Panc1 (cell line): ENCODE data around the gene CCNK. TPM values are rescaled to one million over a fixed set of nuclear protein-coding genes. Genes with fewer than 3 reads are reported as not detected.

ENCODE experiments used
- ATAC-seq: fragments of 200-7000 bp; cut with Tn5 transposase; 2 replicates; pipeline ENCODE4 v1.9.1; 2020; ENCODE audit warnings: mild to moderate bottlenecking, moderate library complexity
- BruUV-seq: library from RNA; stranded (reverse); fragments of 400-500 nt; replicated peaks from 2 replicates; lab custom pipeline; 2021; lab: Mats Ljungman, UMichigan
- CTCF ChIA-PET: fragments of 300-600 bp; sonication (Branson Sonifier 250); formaldehyde crosslinking; loops from one replicate; lab custom pipeline; 2022; ENCODE audit warnings: antibody characterized with exemption; lab: Charles Lee
- POLR2A ChIA-PET: fragments of 300-600 bp; sonication (Branson Sonifier 250); formaldehyde crosslinking; loops from one replicate; lab custom pipeline; 2022; ENCODE audit warnings: antibody characterized with exemption; lab: Charles Lee
- DNase-seq: peaks from one replicate; pipeline ENCODE4 v3.0.0-alpha.2; 2010; ENCODE audit warnings: low read depth, low spot score
- H3K27ac ChIP-seq: 2 replicates; pipeline ENCODE4 v1.5.1; 2011; ENCODE audit warnings: mild to moderate bottlenecking, low read length, inconsistent platforms
- H3K27me3 ChIP-seq: fragments of 200-500 bp; sonication (Bioruptor generic); 2 replicates; pipeline ENCODE4 v1.6.0; 2014; ENCODE audit warnings: low read length, inconsistent platforms; ENCODE audit not compliant: control insufficient read depth, insufficient read depth
- H3K36me3 ChIP-seq: fragments of 200-500 bp; sonication (Bioruptor generic); 2 replicates; pipeline ENCODE4 v1.5.1; 2014; ENCODE audit warnings: inconsistent platforms, mild to moderate bottlenecking, low read length, moderate library complexity; ENCODE audit not compliant: control insufficient read depth, insufficient read depth
- H3K4me1 ChIP-seq: 2 replicates; pipeline ENCODE4 v1.5.1; 2011; ENCODE audit warnings: inconsistent platforms, mild to moderate bottlenecking, low read length, moderate library complexity; ENCODE audit not compliant: control insufficient read depth, insufficient read depth
- H3K4me3 ChIP-seq, 2 experiments: 2 replicates each; pipeline ENCODE4 v1.5.1; 2011 to 2012; ENCODE audit warnings: low read depth in 2 of 2, low read length in 2 of 2, mild to moderate bottlenecking in 2 of 2, inconsistent platforms in 1 of 2, moderate library complexity in 1 of 2
- H3K9me3 ChIP-seq: fragments of 200-500 bp; sonication (Bioruptor generic); 2 replicates; pipeline ENCODE4 v1.5.1; 2014; ENCODE audit warnings: low read depth, mild to moderate bottlenecking, inconsistent platforms, low read length, moderate library complexity; ENCODE audit not compliant: control insufficient read depth, insufficient read depth
- CTCF ChIP-seq: fragments of 450-650 bp; IDR thresholded peaks from 2 replicates; pipeline ENCODE4 v1.5.1; 2017; ENCODE audit warnings: mild to moderate bottlenecking
- POLR2AphosphoS5 ChIP-seq: IDR thresholded peaks from 2 replicates; pipeline ENCODE4 v1.6.1; 2012; ENCODE audit warnings: mild to moderate bottlenecking, low read depth, low read length, moderate library complexity
- REST ChIP-seq, 2 experiments: IDR thresholded peaks; 2 replicates each; pipeline ENCODE4 v1.6.1; 2011 to 2012; ENCODE audit warnings: low read depth in 2 of 2, control low read depth in 1 of 2, low read length in 1 of 2, mild to moderate bottlenecking in 1 of 2, moderate library complexity in 1 of 2; ENCODE audit not compliant: insufficient read depth in 1 of 2
- SIN3A ChIP-seq: IDR thresholded peaks from 2 replicates; pipeline ENCODE4 v1.6.1; 2012; ENCODE audit warnings: low read depth, mild to moderate bottlenecking, low read length, moderate library complexity, borderline replicate concordance; ENCODE audit not compliant: insufficient read depth
- TCF7L2 ChIP-seq: IDR thresholded peaks from 2 replicates; pipeline ENCODE4 v1.6.1; 2011; ENCODE audit warnings: mild to moderate bottlenecking, low read depth, low read length, inconsistent platforms
- in situ Hi-C: cut with HindIII; loops from 2 replicates; pipeline ENCODE4 v1.10.0; 2016; ENCODE audit warnings: low sequenced_read_pairs, low pct_unique_long_range_greater_than_20kb
- intact Hi-C: fragments of 100-400 bp; cut with micrococcal nuclease; formaldehyde crosslinking; loops from one replicate; pipeline ENCODE4 v1.10.0; 2022; ENCODE audit not compliant: unreplicated experiment
- total RNA-seq: library from RNA; stranded (reverse); gene quantifications from one replicate; pipeline ENCODE4 v1.2.1, GENCODE V29; 2021; ENCODE audit not compliant: unreplicated experiment

Gene CCNK
- total RNA-seq, 1 experiment from 2014 or later: 47.8 TPM

- H3K36me3 ChIP-seq: no peaks in the 10 kb centered on the region
- in situ Hi-C loops (no loop called here), intact Hi-C loops (no loop called here)
- no peak overlapping the region for H3K4me3 ChIP-seq
- no peak for ATAC-seq
- BruUV-seq: no TSS peak
- peaks cover 76% of the 10 kb centered on the region for H3K4me1 ChIP-seq
- H3K27me3 ChIP-seq: no peaks in the 10 kb centered on the region
- DNase-seq: no peak
- ChIA-PET POLR2A (interaction anchor here (0.7 kb wide), 1 partner anchor 1402 kb away, joined by 3 read pairs; no protein-coding TSS in a partner anchor), CTCF (no interaction called here)
- H3K27ac ChIP-seq: peak overlapping the region; percentile 48; the same call in 1 of the 2 replicates
- no peak for TF ChIP-seq TCF7L2
- TF ChIP-seq REST (IDR thresholded peaks at IDR 0.05; ENCODE audit: insufficient read depth in 1 of 2, low read depth in 2 of 2, low read length in 1 of 2): no peak
- no peak for TF ChIP-seq POLR2AphosphoS5
- TF ChIP-seq SIN3A: no peak
- TF ChIP-seq CTCF: no peak
- H3K9me3 ChIP-seq: no peaks in the 10 kb centered on the region
Measured at GRCh38 chr14:99542566-99542965, 61.4 kb downstream of the CCNK start.

GRCh38 chr14:99543370-99543769 is 62.2 kb downstream of the CCNK start:
- Histone ChIP-seq H3K36me3 (no peaks in the 10 kb centered on the region), H3K4me1 (peaks cover 68% of the 10 kb centered on the region), H3K9me3 (no peaks in the 10 kb centered on the region), H3K27ac (no peak overlapping the region), H3K4me3 (no peak overlapping the region), H3K27me3 (no peaks in the 10 kb centered on the region)
- TF ChIP-seq REST (IDR thresholded peaks at IDR 0.05; ENCODE audit: insufficient read depth in 1 of 2, low read depth in 2 of 2, low read length in 1 of 2): no peak
- no peak for TF ChIP-seq TCF7L2
- TF ChIP-seq POLR2AphosphoS5: no peak
- no peak for TF ChIP-seq SIN3A
- TF ChIP-seq CTCF: no peak
- in situ Hi-C loops (no loop called here), intact Hi-C loops (no loop called here)
- DNase-seq (no peak), ATAC-seq (no peak)
- ChIA-PET CTCF (no interaction called here), POLR2A (no interaction called here)
- BruUV-seq: no TSS peak
